SK-N-SH (cell line): ENCODE measurements around the gene ZNHIT2. TPM values are rescaled to one million over a fixed set of nuclear protein-coding genes. Genes with fewer than 3 reads are reported as not detected.
"Not testable (repeated sequence)": the region's sequence is repeated elsewhere in the genome, so short reads cannot be mapped to it uniquely, and the experiment has no call there.

Source experiments
- CTCF ChIA-PET: fragments of 300-600, 350-600 bp; formaldehyde crosslinking; extraction: SDS; loops from one replicate; lab custom pipeline; 2021; lab: Yijun Ruan, JAX
- POLR2A ChIA-PET: fragments of 350-600 bp; sonication (Branson Sonifier 250); formaldehyde crosslinking; extraction: SDS; loops from one replicate; lab custom pipeline; 2020; ENCODE audit warnings: antibody characterized with exemption, inconsistent platforms; lab: Yijun Ruan, JAX
- DNase-seq: peaks from one replicate; pipeline ENCODE4 v3.0.0; 2012
- H2AFZ ChIP-seq: fragments of 200-600 bp; sonication (generic); 2 replicates; pipeline ENCODE4 v1.8.1; 2016; ENCODE audit warnings: antibody characterized with exemption, mild to moderate bottlenecking, low read depth
- H3F3A ChIP-seq: fragments of 200-600 bp; sonication (generic); replicated peaks from 2 replicates; pipeline ENCODE3; 2016; ENCODE audit warnings: antibody characterized with exemption, mild to moderate bottlenecking; ENCODE audit not compliant: insufficient read depth
- H3K27ac ChIP-seq, 2 experiments: fragments of 200-500 bp in 1 of 2; fragments of 200-600 bp in 1 of 2; sonication (Bioruptor generic) in 1 of 2; sonication (generic), shearing (Covaris generic) in 1 of 2; 2 replicates each; pipeline versions ENCODE4 v1.5.1 to v1.6.1; 2014 to 2016; ENCODE audit warnings: low read depth in 2 of 2, inconsistent platforms in 1 of 2, low read length in 1 of 2, mild to moderate bottlenecking in 1 of 2, mixed read lengths in 1 of 2
- H3K27me3 ChIP-seq: fragments of 200-600 bp; sonication (generic), shearing (Covaris generic); 2 replicates; pipeline ENCODE4 v1.6.1; 2016; ENCODE audit warnings: mixed run types; ENCODE audit not compliant: insufficient read depth
- H3K36me3 ChIP-seq, 2 experiments: fragments of 200-500 bp in 1 of 2; fragments of 200-600 bp in 1 of 2; sonication (Bioruptor generic) in 1 of 2; sonication (generic) in 1 of 2; replicated peaks in 1 of 2; 2 replicates each; pipeline versions ENCODE3 to v1.5.1; 2014 to 2016; ENCODE audit warnings: low read length in 1 of 2, mild to moderate bottlenecking in 1 of 2; ENCODE audit not compliant: insufficient read depth in 2 of 2, control insufficient read depth in 1 of 2
- H3K4me1 ChIP-seq, 2 experiments: fragments of 200-500 bp in 1 of 2; fragments of 200-600 bp in 1 of 2; sonication (Bioruptor generic) in 1 of 2; sonication (generic), shearing (Covaris generic) in 1 of 2; 2 replicates each; pipeline versions ENCODE4 v1.5.1 to v1.6.1; 2014 to 2016; ENCODE audit warnings: low read depth in 1 of 2, low read length in 1 of 2, mixed run types in 1 of 2; ENCODE audit not compliant: insufficient read depth in 2 of 2, control insufficient read depth in 1 of 2
- H3K4me2 ChIP-seq: fragments of 200-600 bp; sonication (generic), shearing (Covaris generic); 2 replicates; pipeline ENCODE4 v1.6.1; 2017; ENCODE audit warnings: mixed run types
- H3K4me3 ChIP-seq, 2 experiments: fragments of 200-500 bp in 1 of 2; fragments of 200-600 bp in 1 of 2; sonication (Bioruptor generic) in 1 of 2; sonication (generic), shearing (Covaris generic) in 1 of 2; 2 replicates each; pipeline versions ENCODE4 v1.5.1 to v1.8.1; 2014 to 2016; ENCODE audit warnings: low read depth in 2 of 2, inconsistent platforms in 1 of 2, low read length in 1 of 2, mild to moderate bottlenecking in 1 of 2, mixed read lengths in 1 of 2, moderate library complexity in 1 of 2
- H3K79me2 ChIP-seq: fragments of 200-600 bp; sonication (generic); 2 replicates; pipeline ENCODE4 v1.8.1; 2017; ENCODE audit warnings: mild to moderate bottlenecking; ENCODE audit not compliant: insufficient read depth
- H3K9ac ChIP-seq: fragments of 200-600 bp; sonication (generic); 2 replicates; pipeline ENCODE4 v1.6.1; 2017; ENCODE audit warnings: mixed run types
- H3K9me2 ChIP-seq: fragments of 200-600 bp; sonication (generic); 2 replicates; pipeline ENCODE4 v1.6.1; 2017; ENCODE audit warnings: mixed run types
- H3K9me3 ChIP-seq: fragments of 200-600 bp; sonication (generic); 2 replicates; pipeline ENCODE4 v1.6.1; 2017; ENCODE audit warnings: mixed run types, mild to moderate bottlenecking, moderate library complexity
- H4K20me1 ChIP-seq: fragments of 200-600 bp; sonication (generic); 2 replicates; pipeline ENCODE4 v1.6.1; 2017; ENCODE audit warnings: mild to moderate bottlenecking, mixed run types; ENCODE audit not compliant: insufficient read depth
- CHD2 ChIP-seq: fragments of 150-350 bp; IDR thresholded peaks from 2 replicates; pipeline ENCODE4 v1.6.1; 2018; ENCODE audit warnings: low read length; ENCODE audit not compliant: partially characterized antibody
- POLR2AphosphoS5 ChIP-seq: IDR thresholded peaks from 2 replicates; pipeline ENCODE4 v1.6.1; 2012; ENCODE audit warnings: low read depth, low read length
- RAD21 ChIP-seq: IDR thresholded peaks from 2 replicates; pipeline ENCODE4 v1.6.1; 2012; ENCODE audit warnings: mild to moderate bottlenecking, low read length
- REST ChIP-seq: IDR thresholded peaks from 2 replicates; pipeline ENCODE4 v1.6.1; 2012; ENCODE audit warnings: mild to moderate bottlenecking, low read depth, low read length, moderate library complexity
- SIN3A ChIP-seq: IDR thresholded peaks from 2 replicates; pipeline ENCODE4 v1.6.1; 2012; ENCODE audit warnings: low read depth, mild to moderate bottlenecking, low read length, moderate library complexity, borderline replicate concordance
- TAF1 ChIP-seq: IDR thresholded peaks from 2 replicates; pipeline ENCODE4 v1.6.1; 2012; ENCODE audit warnings: low read depth, mild to moderate bottlenecking, low read length, moderate library complexity, borderline replicate concordance
- ZBTB33 ChIP-seq: IDR thresholded peaks from 2 replicates; pipeline ENCODE4 v1.4.0; 2012; ENCODE audit warnings: low read depth, borderline replicate concordance
- WGBS: methylation state at CpG from one replicate; pipeline ENCODE4 v1.1.6; 2017; ENCODE audit warnings: low lambda C conversion rate; 5-methylcytosine and 5-hydroxymethylcytosine counted together
- polyA plus RNA-seq, 3 experiments: library from polyadenylated mRNA; depleted of rRNA; stranded (reverse); fragments of >200 nt; gene quantifications; 2 replicates each; pipeline ENCODE4 v1.2.3, GENCODE V29; 2012

The ZNHIT2 gene
- polyA plus RNA-seq, 1 of the 3 experiments (the other 2 are of a cell fraction), result 5.6 TPM

- TF ChIP-seq ZBTB33 (no peak), TAF1 (no peak)
Measured at GRCh38 chr11:65119670-65119995, 2.1 kb upstream of the ZNHIT2 start (continued).

- Histone ChIP-seq H3K27ac (peak overlapping the region in 1 of 2 experiments; percentile 15; a peak in 1 of 4 replicates), H3K79me2 (peaks cover 59% of the 10 kb centered on the region), H3K4me1 (peaks cover 18 to 38% of the 10 kb centered on the region in 2 experiments; a peak in 3 of 4 replicates), H3K36me3 (peaks cover 34 to 38% of the 10 kb centered on the region in 2 experiments), H3F3A (peaks cover 29% of the 10 kb centered on the region)
- H3K9me2 ChIP-seq, H3K4me3 ChIP-seq, H3K27me3 ChIP-seq, H2AFZ ChIP-seq, H3K9me3 ChIP-seq, H3K9ac ChIP-seq, H4K20me1 ChIP-seq, DNase-seq, H3K4me2 ChIP-seq: not testable (repeated sequence)
- 96% methylated on average over 18 of the region's 18 CpGs for WGBS
- POLR2A ChIA-PET, result interaction anchor here (3.4 kb wide), 1 partner anchor 16 kb away, joined by 25 read pairs; the partner anchor contains the start of gene SYVN1
- CTCF ChIA-PET, result interaction anchor here (0.6 to 3.3 kb wide), 13 partner anchors 7 to 285 kb away, joined by 3 to 47 read pairs (median 4); partner anchors contain the start of genes ARL2, CAPN1, SYVN1 and TM7SF2
Measured at GRCh38 chr11:65118891-65119669, 1.6 kb upstream of the ZNHIT2 start.

GRCh38 chr11:65118097-65118837 is 766 bp upstream of the ZNHIT2 start:
- Histone ChIP-seq H3K4me3 (peak overlapping the region in 1 of 2 experiments; percentile 74; a peak in 1 of 4 replicates), H3K4me2 (no peak overlapping the region), H2AFZ (no peak overlapping the region), H3K27me3 (no peaks in the 10 kb centered on the region), H3F3A (peaks cover 29% of the 10 kb centered on the region), H3K27ac (peak overlapping the region; percentile 21 to 51; a peak in 2 of 4 replicates), H3K79me2 (peaks cover 51% of the 10 kb centered on the region), H3K9ac (no peak overlapping the region), H4K20me1 (no peaks in the 10 kb centered on the region)
- WGBS, result 87% methylated on average over 18 of the region's 18 CpGs
- POLR2A ChIA-PET, result interaction anchor here (0.5 to 3.4 kb wide), 5 partner anchors 14 to 63 kb away, joined by 3 to 25 read pairs (median 5); partner anchors contain the start of genes CAPN1, CDCA5, SYVN1 and ZFPL1
- 0 out of 2 replicates have a peak, but pooled peaks have one; percentile 8 for TF ChIP-seq POLR2AphosphoS5
- no peak for TF ChIP-seq RAD21
- TF ChIP-seq REST, result no peak
- no peak for TF ChIP-seq CHD2
- TF ChIP-seq SIN3A, result no peak
- TF ChIP-seq, all 33 proteins: peak for 1
- Histone ChIP-seq H3K9me3 (no peaks in the 10 kb centered on the region), H3K36me3 (peaks cover 34 to 35% of the 10 kb centered on the region in 2 experiments), H3K9me2 (no peaks in the 10 kb centered on the region), H3K4me1 (peaks cover 23 to 46% of the 10 kb centered on the region in 2 experiments; a peak in 3 of 4 replicates)
- CTCF ChIA-PET, result interaction anchor here (0.6 to 3.2 kb wide), 21 partner anchors 9 to 284 kb away, joined by 3 to 27 read pairs (median 5); partner anchors contain the start of genes ARL2, CAPN1, CDC42BPG and EHD1
- DNase-seq, result no peak
